NCI-H2227 (cell line): ENCODE measurements around the gene CSTPP1.
"Not testable (repeated sequence)": the region's sequence is repeated elsewhere in the genome, so short reads cannot be mapped to it uniquely, and the experiment has no call there.

Source experiments
- DNase-seq: peaks from one replicate; lab custom pipeline; 2025; ENCODE audit not compliant: unreplicated experiment; lab: John Stamatoyannopoulos, UW

The CSTPP1 gene

GRCh38 chr11:47093541-47093940, 157.0 kb downstream of the CSTPP1 start:
- no peak for DNase-seq

DNA sequence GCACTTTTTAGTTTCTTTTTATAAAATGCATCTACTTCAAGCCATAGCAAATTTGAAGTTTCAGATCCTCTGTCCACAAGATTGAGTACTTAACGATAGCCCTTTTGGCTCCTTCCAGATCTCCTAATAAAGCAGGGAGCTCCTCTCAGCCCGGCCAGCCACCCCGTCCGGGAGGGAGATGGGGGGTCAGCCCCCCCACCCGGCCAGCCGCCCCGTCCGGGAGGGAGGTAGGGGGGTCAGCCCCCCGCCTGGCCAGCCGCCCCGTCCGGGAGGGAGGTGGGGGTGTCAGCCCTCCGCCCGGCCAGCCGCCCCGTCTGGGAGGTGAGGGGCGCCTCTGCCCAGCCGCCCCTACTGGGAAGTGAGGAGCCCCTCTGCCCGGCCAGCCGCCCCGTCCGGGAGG, 160.3 kb downstream of the CSTPP1 start:
- not testable (repeated sequence) for DNase-seq

DNA sequence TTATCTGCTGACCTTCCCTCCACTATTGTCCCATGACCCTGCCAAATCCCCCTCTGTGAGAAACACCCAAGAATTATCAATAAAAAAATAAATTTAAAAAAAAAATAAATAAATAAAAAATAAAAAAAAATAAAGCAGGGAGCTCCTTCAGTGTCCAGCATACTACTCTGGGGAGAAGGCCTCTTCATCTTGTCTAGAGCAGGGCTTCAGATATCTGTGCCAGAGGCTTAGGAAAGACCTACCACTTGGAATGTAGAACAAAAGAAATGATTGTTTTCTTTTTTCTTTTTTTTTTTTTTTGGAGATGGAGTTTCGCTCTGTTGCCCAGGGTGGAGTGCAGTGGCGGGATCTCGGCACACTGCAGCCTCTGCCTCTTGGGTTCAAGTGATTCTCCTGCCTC, 161.7 kb downstream of the CSTPP1 start:
- not testable (repeated sequence) for DNase-seq

DNA sequence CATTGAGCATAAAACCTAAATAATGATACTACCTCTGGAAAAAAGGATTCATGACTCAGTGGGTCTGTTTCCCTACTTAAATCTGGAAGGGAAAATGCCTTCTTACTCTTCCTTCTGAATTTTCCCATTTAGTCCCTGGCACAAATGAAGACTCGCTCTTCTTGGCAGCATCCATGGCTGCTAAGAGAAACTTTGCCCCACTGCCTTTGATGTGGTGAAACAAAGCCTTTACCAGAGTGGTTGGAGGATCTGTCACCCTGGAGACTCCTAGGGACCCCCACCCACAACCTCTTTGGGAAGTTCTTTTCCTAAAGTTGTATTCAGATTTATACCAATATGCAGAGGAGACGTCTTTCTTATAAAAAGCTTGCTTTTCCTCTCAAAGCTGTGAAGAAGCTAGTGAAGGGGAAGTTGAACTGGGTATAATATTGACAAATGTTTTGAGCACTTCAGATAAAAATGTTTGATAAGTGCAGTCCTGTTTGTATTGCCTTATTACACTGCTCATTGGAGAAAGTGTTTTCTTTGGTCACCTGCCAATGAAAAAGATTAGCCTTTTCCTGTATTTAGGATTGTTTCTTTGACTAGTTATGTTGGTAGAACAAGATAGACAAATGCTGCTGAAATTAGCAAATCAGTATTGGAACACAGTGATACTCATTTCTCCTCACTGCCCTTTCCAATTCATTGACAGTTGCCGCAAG, 162.8 kb downstream of the CSTPP1 start:
- DNase-seq: no peak

DNA sequence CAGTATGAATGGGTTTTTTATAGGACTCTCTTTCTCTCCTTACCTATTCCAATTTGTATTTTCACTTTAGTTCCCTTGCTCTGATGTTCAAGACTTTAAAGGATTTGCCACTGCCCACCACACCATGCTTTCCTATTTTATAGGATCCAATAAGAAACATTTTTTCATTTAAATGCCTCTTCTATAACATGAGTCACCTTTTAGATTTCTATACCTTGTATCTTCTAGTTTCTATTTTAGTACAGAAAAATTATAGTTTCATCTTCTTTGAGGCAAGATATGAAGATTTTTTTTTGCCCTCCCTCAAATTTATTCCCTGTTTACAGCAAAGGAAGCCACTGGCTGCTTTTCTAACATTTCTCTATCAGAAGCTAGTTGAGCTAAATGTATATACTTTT, 163.4 kb downstream of the CSTPP1 start:
- DNase-seq: no peak

GRCh38 chr11:47101406-47101805, 164.8 kb downstream of the CSTPP1 start:
- DNase-seq: no peak

DNA sequence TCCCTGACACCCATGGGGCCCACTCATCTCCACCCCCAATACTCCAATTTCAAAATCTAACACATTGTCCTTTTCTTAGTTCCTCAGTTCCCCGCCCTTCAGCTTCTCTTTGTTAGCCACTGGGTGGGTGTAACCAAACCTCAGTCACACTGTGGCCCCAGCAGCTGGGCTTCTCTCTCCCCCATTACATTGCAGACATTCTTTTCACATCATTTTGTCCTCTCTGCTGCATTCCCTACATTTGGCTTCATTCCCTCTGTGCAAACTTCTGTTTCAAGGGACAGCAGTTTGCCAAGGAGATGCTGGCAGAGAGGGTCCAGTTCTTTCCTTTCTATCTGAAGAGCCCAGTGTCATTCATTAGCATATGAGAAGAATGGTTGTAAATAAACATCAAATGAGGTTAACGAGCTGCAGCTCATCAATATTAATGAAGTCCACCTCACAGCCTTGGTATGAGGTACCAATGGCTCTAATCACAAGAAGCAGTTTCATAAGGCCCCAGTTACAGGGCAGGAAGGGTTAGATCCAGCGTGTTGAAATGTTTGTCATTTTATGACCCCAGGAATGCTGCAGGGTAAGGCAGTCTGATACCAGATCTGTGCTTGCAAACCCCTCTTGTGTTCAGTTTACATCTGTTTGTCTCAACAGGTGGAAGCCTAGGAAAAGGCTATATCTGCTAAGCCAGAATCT, 167.8 kb downstream of the CSTPP1 start:
- no peak for DNase-seq

- no peak for DNase-seq
Observed at GRCh38 chr11:47105541-47105940, 169.0 kb downstream of the CSTPP1 start.

GRCh38 chr11:47105974-47106373, 169.4 kb downstream of the CSTPP1 start:
- no peak for DNase-seq

- no peak for DNase-seq
Observed at GRCh38 chr11:47106798-47107411, 170.3 kb downstream of the CSTPP1 start.

DNA sequence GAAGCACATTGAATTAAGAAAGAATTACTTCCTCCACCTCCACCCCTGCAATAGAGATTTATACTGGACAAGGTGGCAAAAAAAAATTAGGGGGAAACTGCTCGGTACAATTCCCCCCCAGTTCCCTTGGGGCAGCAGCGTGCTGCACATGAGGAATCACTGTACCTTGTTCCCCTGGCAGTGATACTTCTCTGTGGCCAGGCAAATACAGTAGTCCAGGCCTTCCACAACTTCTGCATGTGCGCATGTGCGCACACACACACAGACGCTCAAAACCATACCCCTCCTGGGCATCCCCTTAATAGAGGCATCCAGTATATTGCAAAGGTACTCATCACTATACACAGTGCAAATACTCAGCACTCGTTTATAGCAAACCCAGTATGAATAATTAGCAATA, 171.2 kb downstream of the CSTPP1 start:
- DNase-seq: no peak

GRCh38 chr11:47108214-47108613, 171.7 kb downstream of the CSTPP1 start:
- DNase-seq: no peak

DNA sequence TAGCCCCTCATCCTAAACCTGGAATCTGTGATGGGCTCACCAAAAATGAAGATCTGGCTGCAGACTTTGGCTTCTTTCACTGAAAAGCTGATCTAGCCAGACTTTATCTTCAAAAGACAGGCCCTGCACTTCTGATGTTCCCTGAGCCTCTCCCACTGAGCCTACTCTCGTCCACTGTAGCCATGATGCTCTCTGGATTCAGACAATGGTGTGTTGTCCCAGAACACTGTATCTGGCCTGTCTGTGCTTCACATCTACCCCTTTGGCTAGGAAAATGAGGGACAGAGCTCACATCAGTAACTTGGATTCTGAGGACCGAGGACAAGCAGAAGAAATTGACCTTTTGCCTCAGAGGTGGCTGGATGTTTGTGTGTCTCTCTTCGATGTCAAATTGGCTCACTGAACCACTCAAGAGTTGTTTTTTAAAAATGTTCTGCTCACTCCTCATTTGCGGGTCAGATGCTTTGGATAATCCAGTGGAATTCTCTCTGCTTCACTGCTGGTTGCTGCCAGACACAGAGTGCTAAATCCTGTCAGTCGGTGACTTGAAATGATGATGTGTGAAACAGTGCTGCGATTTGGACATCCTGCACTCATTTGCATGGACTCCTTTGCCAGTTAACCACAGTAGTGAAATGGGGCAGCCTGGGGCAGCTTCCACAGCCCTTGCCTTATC, 172.6 kb downstream of the CSTPP1 start:
- DNase-seq: no peak

GRCh38 chr11:47109727-47110246, 173.2 kb downstream of the CSTPP1 start:
- DNase-seq: no peak

- DNase-seq: no peak
Observed at GRCh38 chr11:47111318-47111804, 174.8 kb downstream of the CSTPP1 start.

DNA sequence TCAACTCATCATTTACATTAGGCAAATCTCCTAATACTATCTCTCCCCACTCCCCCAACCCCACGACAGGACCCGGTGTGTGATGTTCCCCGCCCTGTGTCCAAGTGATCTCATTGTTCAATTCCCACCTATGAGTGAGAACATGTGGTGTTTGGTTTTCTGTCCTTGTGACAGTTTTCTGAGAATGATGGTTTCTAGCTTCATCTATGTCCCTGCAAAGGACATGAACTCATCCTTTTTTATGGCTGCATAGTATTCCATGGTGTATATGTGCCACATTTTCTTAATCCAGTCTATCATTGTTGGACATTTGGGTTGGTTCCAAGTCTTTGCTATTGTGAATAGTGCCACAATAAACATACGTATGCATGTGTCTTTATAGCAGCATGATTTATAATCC, 176.4 kb downstream of the CSTPP1 start:
- not testable (repeated sequence) for DNase-seq

GRCh38 chr11:47118958-47119688, 182.6 kb downstream of the CSTPP1 start:
- DNase-seq: peak; percentile 90

- DNase-seq: no peak
Observed at GRCh38 chr11:47121056-47121455, 184.5 kb downstream of the CSTPP1 start.

GRCh38 chr11:47121731-47122130, 185.2 kb downstream of the CSTPP1 start:
- no peak for DNase-seq

DNA sequence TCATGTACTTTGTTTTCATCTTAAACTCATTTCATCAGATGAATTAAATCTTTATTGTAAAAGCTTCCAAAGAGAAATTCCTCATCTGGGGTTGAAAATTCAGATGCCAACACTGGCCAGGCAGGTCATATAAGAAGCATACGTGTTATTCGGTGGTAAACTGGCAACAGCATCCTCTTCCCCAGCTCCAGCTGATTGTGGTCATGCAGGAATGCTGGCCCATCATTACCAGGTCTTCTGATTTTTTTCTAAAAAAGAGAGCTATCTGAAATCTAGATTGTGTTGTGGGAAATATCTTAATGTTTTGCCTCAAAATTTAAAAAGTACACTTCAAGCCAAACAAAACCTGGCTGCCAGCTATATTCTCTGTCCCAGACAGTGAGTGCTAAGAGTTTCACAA, 186.5 kb downstream of the CSTPP1 start:
- no peak for DNase-seq

DNA sequence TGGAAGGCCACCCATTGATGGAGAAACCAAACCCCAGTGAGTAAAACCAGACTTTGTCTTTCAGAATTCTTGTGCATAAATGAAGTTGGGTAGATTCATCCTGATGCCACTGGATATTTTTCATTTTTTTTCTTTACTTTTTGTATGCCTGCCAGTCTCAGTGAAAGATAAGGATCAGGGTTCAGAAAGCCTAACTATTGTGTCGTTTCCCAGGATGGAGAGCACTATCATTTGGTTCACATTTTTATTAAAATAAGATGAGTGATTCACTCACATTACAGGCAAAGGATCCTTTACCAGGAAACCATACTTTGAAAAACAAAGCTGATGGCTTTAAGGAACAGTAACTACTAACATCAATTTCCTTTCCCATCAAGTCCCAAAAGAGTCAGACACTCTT, 188.1 kb downstream of the CSTPP1 start:
- no peak for DNase-seq
